MM.1S (cell line): ENCODE measurements around the gene LMTK2.

ENCODE experiments used
- DNase-seq: peaks from one replicate; pipeline ENCODE4 v3.0.0-alpha.2; 2015
- H2AFZ ChIP-seq: fragments of 300-600 bp; sonication (generic); 2 replicates; pipeline ENCODE4 v1.6.0; 2016; ENCODE audit warnings: antibody characterized with exemption, low read length
- H3F3A ChIP-seq: fragments of 300-600 bp; sonication (generic); 2 replicates; pipeline ENCODE4 v1.6.1; 2016; ENCODE audit warnings: mild to moderate bottlenecking, antibody characterized with exemption, low read length, moderate library complexity, mixed read lengths; ENCODE audit not compliant: insufficient read depth
- H3K27ac ChIP-seq: fragments of 300-600 bp; sonication (generic); 2 replicates; pipeline ENCODE4 v1.5.1; 2016; ENCODE audit warnings: mild to moderate bottlenecking, low read length
- H3K27me3 ChIP-seq: fragments of 300-600 bp; sonication (generic); replicated peaks from 2 replicates; pipeline ENCODE4 v1.6.0; 2016; ENCODE audit warnings: low read length; ENCODE audit not compliant: insufficient read depth
- H3K36me3 ChIP-seq: fragments of 300-600 bp; sonication (generic); replicated peaks from 2 replicates; pipeline ENCODE4 v1.6.1; 2016; ENCODE audit warnings: mild to moderate bottlenecking, low read length, mixed read lengths; ENCODE audit not compliant: insufficient read depth
- H3K4me1 ChIP-seq: fragments of 300-600 bp; sonication (generic); 2 replicates; pipeline ENCODE4 v1.6.1; 2016; ENCODE audit warnings: low read length, mixed read lengths
- H3K4me2 ChIP-seq: fragments of 300-600 bp; sonication (generic); 2 replicates; pipeline ENCODE4 v1.6.0; 2016; ENCODE audit warnings: low read depth, low read length
- H3K4me3 ChIP-seq: fragments of 300-600 bp; sonication (generic); 2 replicates; pipeline ENCODE4 v1.5.1; 2016; ENCODE audit warnings: low read length, mixed read lengths
- H3K79me2 ChIP-seq: fragments of 300-600 bp; sonication (generic); 2 replicates; pipeline ENCODE4 v1.6.1; 2016; ENCODE audit warnings: mixed run types, low read length, mixed read lengths
- H3K9ac ChIP-seq: fragments of 300-600 bp; sonication (generic); 2 replicates; pipeline ENCODE4 v1.6.1; 2016; ENCODE audit warnings: low read length, mixed read lengths
- H3K9me2 ChIP-seq: fragments of 300-600 bp; sonication (generic); replicated peaks from 2 replicates; pipeline ENCODE4 v1.6.1; 2016; ENCODE audit warnings: mild to moderate bottlenecking, low read length, mixed read lengths; ENCODE audit not compliant: insufficient read depth
- H3K9me3 ChIP-seq: fragments of 300-600 bp; sonication (generic); replicated peaks from 2 replicates; pipeline ENCODE4 v1.6.1; 2016; ENCODE audit warnings: mild to moderate bottlenecking, low read length, mixed read lengths; ENCODE audit not compliant: insufficient read depth
- H4K20me1 ChIP-seq: fragments of 300-600 bp; sonication (generic); 2 replicates; pipeline ENCODE4 v1.6.1; 2016; ENCODE audit warnings: mild to moderate bottlenecking, low read length, moderate library complexity, mixed read lengths; ENCODE audit not compliant: insufficient read depth
- EZH2 ChIP-seq: fragments of 300-600 bp; sonication (generic); optimal IDR thresholded peaks from 2 replicates; pipeline ENCODE3; 2017; ENCODE audit warnings: low read depth, mild to moderate bottlenecking, antibody characterized with exemption, low read length, mixed read lengths
- EZH2phosphoT487 ChIP-seq: fragments of 300-600 bp; sonication (generic); IDR thresholded peaks from 2 replicates; pipeline ENCODE4 v1.6.1; 2018; ENCODE audit warnings: antibody characterized with exemption, low read length
- TF ChIP-seq, protein P1 (sequence below): fragments of 300-600 bp; sonication (generic); IDR thresholded peaks from 2 replicates; pipeline ENCODE4 v1.5.1; 2016; ENCODE audit warnings: antibody characterized with exemption, low read length, mixed read lengths

The LMTK2 gene

DNA sequence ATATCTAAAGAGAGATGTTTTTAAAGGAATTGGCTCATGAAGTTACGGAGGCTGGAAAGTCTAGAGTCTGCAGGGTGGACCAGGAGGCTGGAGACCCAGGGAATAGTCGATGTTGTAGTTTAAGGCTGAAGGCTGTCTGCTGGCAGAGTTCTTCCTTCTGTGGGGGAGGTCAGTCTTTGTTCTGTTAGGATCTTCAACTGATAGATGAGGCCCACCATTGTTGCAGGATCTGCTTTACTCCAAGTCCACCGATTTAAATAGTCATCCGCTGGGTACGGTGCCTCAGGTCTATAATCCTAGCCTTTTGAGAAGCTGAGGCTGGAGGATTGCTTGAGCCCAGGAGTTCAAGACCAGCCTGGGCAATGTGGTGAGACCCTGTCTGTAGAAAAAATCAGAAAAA, 50.0 kb downstream of the LMTK2 start:
- Histone ChIP-seq H3K9ac (no peak overlapping the region), H3K79me2 (no peaks in the 10 kb centered on the region), H3K36me3 (no peaks in the 10 kb centered on the region; the same call in 1 of the 2 replicates), H3F3A (no peaks in the 10 kb centered on the region), H3K4me2 (no peak overlapping the region), H3K9me3 (no peaks in the 10 kb centered on the region), H3K9me2 (no peaks in the 10 kb centered on the region), H3K27me3 (no peaks in the 10 kb centered on the region), H3K4me3 (no peak overlapping the region), H4K20me1 (no peaks in the 10 kb centered on the region), H3K4me1 (no peaks in the 10 kb centered on the region), H2AFZ (no peak overlapping the region), H3K27ac (no peak overlapping the region)
- no peak for DNase-seq
- TF ChIP-seq, protein P1, sequence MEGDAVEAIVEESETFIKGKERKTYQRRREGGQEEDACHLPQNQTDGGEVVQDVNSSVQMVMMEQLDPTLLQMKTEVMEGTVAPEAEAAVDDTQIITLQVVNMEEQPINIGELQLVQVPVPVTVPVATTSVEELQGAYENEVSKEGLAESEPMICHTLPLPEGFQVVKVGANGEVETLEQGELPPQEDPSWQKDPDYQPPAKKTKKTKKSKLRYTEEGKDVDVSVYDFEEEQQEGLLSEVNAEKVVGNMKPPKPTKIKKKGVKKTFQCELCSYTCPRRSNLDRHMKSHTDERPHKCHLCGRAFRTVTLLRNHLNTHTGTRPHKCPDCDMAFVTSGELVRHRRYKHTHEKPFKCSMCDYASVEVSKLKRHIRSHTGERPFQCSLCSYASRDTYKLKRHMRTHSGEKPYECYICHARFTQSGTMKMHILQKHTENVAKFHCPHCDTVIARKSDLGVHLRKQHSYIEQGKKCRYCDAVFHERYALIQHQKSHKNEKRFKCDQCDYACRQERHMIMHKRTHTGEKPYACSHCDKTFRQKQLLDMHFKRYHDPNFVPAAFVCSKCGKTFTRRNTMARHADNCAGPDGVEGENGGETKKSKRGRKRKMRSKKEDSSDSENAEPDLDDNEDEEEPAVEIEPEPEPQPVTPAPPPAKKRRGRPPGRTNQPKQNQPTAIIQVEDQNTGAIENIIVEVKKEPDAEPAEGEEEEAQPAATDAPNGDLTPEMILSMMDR, result no peak
- no peak for TF ChIP-seq EZH2phosphoT487
- TF ChIP-seq EZH2, result no peak

DNA sequence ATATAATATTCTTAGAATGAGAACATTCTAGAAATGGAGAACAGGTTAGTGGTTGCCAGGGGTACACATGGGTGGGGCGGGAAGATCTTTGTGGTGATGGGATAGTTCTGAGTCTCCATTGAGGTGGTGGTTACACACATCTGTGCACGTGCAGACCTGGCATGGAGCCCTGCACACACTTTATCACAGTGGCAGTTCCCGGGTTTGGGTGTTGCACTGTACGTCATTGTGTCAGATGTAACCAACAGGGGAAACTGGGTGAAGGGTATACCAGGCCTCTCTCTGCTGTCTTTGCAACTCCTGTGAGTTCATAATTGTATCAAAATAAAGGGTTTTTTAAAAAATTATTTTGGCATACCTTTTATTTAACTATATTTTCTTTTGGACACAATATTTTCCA, 51.1 kb downstream of the LMTK2 start:
- no peak overlapping the region for H2AFZ ChIP-seq
- H3K9me2 ChIP-seq, result no peaks in the 10 kb centered on the region
- H3K4me2 ChIP-seq, result no peak overlapping the region
- H3K36me3 ChIP-seq, result no peaks in the 10 kb centered on the region; the same call in 1 of the 2 replicates
- H3K9ac ChIP-seq, result no peak overlapping the region
- TF ChIP-seq EZH2 (no peak), EZH2phosphoT487 (no peak)
- TF ChIP-seq, protein P1, result no peak
- no peaks in the 10 kb centered on the region for H4K20me1 ChIP-seq
- H3F3A ChIP-seq, result no peaks in the 10 kb centered on the region
- no peaks in the 10 kb centered on the region for H3K27me3 ChIP-seq
- H3K9me3 ChIP-seq, result no peaks in the 10 kb centered on the region
- no peaks in the 10 kb centered on the region for H3K4me1 ChIP-seq
- DNase-seq, result no peak
- no peak overlapping the region for H3K4me3 ChIP-seq
- no peak overlapping the region for H3K27ac ChIP-seq
- no peaks in the 10 kb centered on the region for H3K79me2 ChIP-seq

DNA sequence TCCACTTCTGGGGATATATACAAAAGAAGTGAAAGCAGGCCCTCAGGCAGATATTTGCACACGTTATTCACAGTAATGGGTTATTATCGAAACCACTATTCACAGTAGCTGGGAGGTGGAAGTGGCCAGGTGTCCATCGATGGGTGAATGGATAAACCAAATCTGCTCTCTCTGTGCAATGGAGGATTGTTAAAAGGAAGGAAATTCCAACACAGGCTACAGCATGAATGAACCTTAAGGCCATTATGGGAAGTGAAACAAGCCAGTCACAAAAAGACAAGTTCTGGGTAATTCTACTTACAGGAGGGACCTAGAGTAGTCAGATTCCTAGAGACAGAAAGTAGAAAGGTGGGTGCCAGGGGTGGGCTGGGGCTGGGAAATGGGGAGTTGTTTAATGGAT, 56.1 kb downstream of the LMTK2 start:
- Histone ChIP-seq H3K4me3 (no peak overlapping the region), H3K36me3 (no peaks in the 10 kb centered on the region), H3K9me3 (no peaks in the 10 kb centered on the region), H4K20me1 (no peaks in the 10 kb centered on the region), H3K9me2 (no peaks in the 10 kb centered on the region), H3K9ac (no peak overlapping the region), H3K4me1 (no peaks in the 10 kb centered on the region), H3F3A (no peaks in the 10 kb centered on the region), H3K27me3 (no peaks in the 10 kb centered on the region), H3K4me2 (no peak overlapping the region), H3K79me2 (peaks cover 6% of the 10 kb centered on the region; the same call in 1 of the 2 replicates), H3K27ac (no peak overlapping the region), H2AFZ (no peak overlapping the region)
- TF ChIP-seq, protein P1, result no peak
- TF ChIP-seq EZH2 (no peak), EZH2phosphoT487 (no peak)
- no peak for DNase-seq
